ENCODE data around the gene KCTD8.

- TF ChIP-seq CTCF (IDR thresholded peaks at IDR 0.05) (no peak), POLR2AphosphoS5 (IDR thresholded peaks at IDR 0.05) (no peak), POLR2A (IDR thresholded peaks at IDR 0.05) (no peak)
Measured at GRCh38 chr4:44421330-44422065, 27.1 kb downstream of the KCTD8 start.

Measured in stomach (tissue), 4 donors.